CD4-positive, alpha-beta T cell treated with Interleukin-15 for 4 hours (primary cell): Measurements from ENCODE around the gene TSPAN13.
A peak's percentile ranks its signal among the peaks of the same experiment; 100 is the strongest.

Experiments used
- DNase-seq: peaks from one replicate; pipeline ENCODE4 v3.0.0-alpha.2; 2020; ENCODE audit warnings: low spot score

The TSPAN13 gene

GRCh38 chr7:16776053-16776452, 22.5 kb downstream of the TSPAN13 start:
- no peak for DNase-seq

- DNase-seq: no peak
These were observed 24.9 kb downstream of the TSPAN13 start for GRCh38 chr7:16778476-16778875.

- no peak for DNase-seq
These were observed 25.5 kb downstream of the TSPAN13 start for GRCh38 chr7:16779051-16779450.

- no peak for DNase-seq
These were observed 27.0 kb downstream of the TSPAN13 start for GRCh38 chr7:16780596-16780995.

- DNase-seq: no peak
These were observed 31.8 kb downstream of the TSPAN13 start for GRCh38 chr7:16785321-16785720.

GRCh38 chr7:16785846-16786245, 32.3 kb downstream of the TSPAN13 start:
- DNase-seq: no peak

- DNase-seq: no peak
These were observed 32.7 kb downstream of the TSPAN13 start for GRCh38 chr7:16786257-16786656.

- DNase-seq: no peak
These were observed 33.6 kb downstream of the TSPAN13 start for GRCh38 chr7:16787127-16787526.

GRCh38 chr7:16791071-16791470, 37.5 kb downstream of the TSPAN13 start:
- no peak for DNase-seq

GRCh38 chr7:16791905-16792698, 38.5 kb downstream of the TSPAN13 start:
- DNase-seq: no peak

- no peak for DNase-seq
These were observed 41.4 kb downstream of the TSPAN13 start for GRCh38 chr7:16794986-16795385.

GRCh38 chr7:16795624-16796023, 42.1 kb downstream of the TSPAN13 start:
- no peak for DNase-seq

GRCh38 chr7:16801111-16801542, 47.6 kb downstream of the TSPAN13 start:
- DNase-seq: peak; percentile 6

- no peak for DNase-seq
These were observed 48.0 kb downstream of the TSPAN13 start for GRCh38 chr7:16801579-16801978.

- no peak for DNase-seq
These were observed 49.6 kb downstream of the TSPAN13 start for GRCh38 chr7:16803125-16803524.

GRCh38 chr7:16803881-16804673, 50.5 kb downstream of the TSPAN13 start:
- DNase-seq: no peak

GRCh38 chr7:16804674-16805439, 51.3 kb downstream of the TSPAN13 start, which contains the start of gene AGR2:
Gene AGR2 (minus strand): TSS chr7:16804999. CDS start chr7:16801796, 3,203 bp downstream.
- no peak for DNase-seq

- no peak for DNase-seq
These were observed 51.9 kb downstream of the TSPAN13 start for GRCh38 chr7:16805441-16805840.

GRCh38 chr7:16810112-16810511, 56.6 kb downstream of the TSPAN13 start:
- DNase-seq: no peak

- no peak for DNase-seq
These were observed 57.0 kb downstream of the TSPAN13 start for GRCh38 chr7:16810573-16810972.

GRCh38 chr7:16811551-16811950, 58.0 kb downstream of the TSPAN13 start:
- no peak for DNase-seq

GRCh38 chr7:16812542-16813231, 59.1 kb downstream of the TSPAN13 start:
- no peak for DNase-seq
